GDM1 (cell line): ENCODE results near the gene GPATCH8.

Experiments used
- DNase-seq: peaks from one replicate; lab custom pipeline; 2025; lab: John Stamatoyannopoulos, UW

Gene GPATCH8

DNA sequence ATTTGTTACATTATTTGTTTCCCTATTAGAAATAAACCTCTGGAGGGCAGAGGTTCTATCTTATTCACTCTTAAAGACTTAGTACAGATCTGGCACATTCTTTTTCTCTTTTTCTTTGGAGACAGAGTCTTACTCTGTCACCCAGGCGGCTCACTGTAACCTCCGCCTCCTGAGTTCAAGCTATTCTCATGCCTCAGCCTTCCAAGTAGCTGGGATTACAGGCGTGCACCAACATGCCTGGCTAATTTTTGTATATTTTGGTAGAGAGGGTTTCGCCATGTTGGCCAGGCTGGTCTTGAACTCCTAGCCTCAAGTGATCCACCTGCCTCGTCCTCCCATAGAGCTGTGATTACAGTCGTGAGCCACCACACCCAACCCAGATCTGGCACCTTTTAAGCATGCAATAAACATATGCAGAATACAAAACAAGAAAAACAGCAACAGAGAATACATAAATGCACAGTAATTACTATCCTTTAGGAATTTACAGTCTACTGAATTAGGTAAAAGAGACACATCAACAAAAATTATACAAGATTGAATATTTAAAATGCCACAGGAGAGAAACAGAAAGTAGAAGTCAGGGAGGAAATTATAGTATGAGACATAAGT, 52.1 kb downstream of the GPATCH8 start:
- DNase-seq = no peak

DNA sequence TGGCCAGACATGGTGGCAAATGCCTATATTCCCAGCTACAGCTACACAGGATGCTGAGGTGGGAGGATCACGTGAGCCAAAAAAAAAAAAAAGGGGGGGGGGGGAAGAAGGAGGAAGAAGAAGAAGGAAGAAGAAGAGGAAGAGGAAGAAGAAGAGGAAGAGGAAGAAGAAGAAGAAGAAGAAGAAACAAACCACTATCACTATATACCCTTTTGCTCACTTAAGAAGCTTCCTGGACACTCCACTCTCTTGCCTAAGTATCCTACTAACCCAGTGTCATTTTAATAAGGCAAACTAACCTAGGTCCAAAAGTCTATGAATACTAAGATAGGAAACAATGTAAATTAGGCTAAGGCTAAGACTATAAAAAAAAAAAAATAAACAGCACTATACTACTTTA, 54.8 kb downstream of the GPATCH8 start:
- DNase-seq = no peak

DNA sequence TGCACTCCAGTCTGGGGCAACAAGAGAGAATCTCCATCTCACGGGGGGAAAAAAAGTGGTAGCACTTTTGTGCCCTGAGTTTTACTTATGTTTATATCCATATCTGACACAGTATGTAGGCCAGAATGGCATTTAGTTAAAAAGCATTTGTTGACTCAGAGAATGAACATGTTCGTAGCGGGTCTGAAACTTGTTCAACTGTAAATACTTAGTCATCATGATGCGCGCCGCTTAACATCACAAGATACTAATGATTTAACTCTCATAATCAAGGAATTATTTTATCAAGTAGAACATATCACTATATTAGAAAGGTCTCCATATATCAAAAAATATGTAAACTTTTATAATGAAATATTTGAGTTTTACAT, 58.5 kb downstream of the GPATCH8 start:
- no peak for DNase-seq

DNA sequence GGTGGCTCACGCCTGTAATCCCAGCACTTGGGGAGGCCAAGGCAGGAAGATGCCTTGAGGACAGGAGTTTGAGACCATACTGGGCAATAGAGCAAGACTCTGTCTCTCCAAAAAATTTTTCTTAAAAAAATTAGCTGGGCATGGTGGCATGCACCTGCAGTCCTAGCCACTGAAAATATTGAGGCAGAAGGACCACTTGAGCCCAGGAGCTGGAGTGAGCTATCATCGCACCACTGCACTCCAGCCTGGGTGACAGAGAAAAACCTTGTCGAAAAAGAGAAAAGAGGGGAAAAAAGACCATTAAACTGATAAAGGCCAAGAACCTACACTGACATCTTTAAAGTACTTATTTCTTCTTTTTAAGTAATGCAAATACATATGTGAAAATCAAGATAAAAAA, 60.4 kb downstream of the GPATCH8 start:
- no peak for DNase-seq

DNA sequence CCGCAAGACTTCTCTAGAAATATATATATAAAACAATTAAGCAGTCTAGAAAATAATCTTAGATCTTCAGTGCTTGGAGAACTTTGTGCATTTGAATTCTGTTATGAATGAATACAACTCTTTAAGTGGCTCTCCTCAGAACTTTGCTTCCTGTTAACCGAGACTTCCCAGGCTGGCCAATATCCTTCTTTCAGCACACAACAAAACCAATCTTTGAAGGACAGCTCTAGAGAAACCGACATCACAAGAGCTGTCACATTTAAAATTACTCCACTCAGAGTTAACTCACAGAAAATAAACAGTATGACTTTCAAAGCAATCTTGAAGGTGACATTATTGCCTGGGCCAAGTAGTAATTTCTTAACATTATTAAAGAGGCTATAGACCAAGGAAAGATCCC, 64.0 kb downstream of the GPATCH8 start:
- no peak for DNase-seq

DNA sequence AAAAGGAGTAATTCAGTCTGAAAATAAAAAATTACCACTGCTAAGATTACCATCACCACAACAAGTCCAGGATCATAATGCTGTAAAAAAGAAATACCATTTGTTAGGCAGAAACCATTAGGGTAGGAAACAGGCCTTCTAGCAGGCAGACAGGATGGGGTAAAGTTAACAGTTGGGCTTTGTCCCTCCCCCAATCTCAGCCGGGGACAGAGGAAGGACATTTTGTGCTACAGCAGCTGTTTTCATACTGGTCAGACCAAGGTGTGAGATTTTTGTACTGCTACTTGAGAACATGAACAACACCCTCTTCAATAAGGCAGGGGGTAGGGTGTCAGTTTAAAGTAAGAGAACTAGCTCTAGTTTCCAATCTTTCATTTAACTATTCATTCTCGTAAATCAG, 64.6 kb downstream of the GPATCH8 start:
- DNase-seq = no peak

DNA sequence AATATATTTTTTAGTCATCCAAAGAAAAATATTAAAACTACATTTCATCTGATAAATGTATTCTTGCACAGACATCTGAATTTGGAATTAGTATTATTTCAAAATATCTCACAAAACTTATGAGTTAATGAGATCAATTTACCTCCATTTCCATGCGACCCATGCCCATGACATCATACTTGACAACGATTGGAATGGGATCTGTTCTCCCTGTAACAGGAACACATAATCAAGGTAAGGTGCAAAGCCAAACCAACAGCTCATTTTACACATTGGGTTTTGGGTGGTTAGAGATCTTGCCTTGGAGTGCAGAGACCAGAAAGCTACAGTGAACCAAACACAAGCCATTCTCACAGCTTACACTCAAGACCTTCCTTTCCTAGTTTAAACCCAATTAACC, 66.9 kb downstream of the GPATCH8 start:
- no peak for DNase-seq

DNA sequence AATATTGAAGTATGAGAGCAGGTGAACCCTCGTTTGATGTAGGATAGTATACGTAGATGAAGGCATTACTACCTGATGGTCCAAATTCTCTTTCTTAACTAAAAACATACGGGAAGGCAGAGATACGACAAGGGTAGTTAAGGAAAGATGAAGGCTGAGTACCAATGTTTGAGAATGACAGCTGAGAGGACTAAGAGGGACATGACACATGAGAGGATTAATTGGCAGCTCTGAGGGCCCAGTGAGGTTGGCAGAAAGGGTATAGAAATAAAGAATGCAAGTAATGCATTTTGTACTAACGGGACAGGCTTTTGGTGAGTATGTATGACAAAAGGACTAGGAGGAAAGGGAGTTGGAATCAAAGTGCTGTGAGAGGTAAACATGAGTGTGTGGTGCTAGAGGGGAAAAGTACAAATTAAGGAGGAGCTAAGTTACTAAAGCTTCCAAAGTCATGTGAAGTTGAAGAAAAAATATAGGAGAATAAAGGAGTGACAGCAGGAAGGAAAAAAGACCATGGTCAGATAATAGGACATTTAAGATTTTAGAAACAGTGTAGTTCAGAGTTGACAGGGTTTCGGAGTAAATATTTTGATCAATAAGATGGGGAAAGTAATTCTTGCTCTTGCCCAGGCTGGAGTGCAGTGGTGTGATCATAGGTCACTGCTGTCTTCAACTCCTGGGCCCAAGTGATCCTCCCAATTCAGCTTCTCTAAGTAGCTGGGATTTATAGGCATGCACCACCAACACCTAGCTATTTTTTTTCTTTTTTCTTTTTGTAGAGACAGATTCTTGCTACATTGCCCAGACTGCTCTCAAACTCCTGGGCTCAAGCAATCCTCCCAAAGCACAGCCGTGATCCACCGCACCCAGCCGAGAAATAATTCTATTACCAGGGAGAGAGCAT, 70.7 kb downstream of the GPATCH8 start:
- DNase-seq = no peak

DNA sequence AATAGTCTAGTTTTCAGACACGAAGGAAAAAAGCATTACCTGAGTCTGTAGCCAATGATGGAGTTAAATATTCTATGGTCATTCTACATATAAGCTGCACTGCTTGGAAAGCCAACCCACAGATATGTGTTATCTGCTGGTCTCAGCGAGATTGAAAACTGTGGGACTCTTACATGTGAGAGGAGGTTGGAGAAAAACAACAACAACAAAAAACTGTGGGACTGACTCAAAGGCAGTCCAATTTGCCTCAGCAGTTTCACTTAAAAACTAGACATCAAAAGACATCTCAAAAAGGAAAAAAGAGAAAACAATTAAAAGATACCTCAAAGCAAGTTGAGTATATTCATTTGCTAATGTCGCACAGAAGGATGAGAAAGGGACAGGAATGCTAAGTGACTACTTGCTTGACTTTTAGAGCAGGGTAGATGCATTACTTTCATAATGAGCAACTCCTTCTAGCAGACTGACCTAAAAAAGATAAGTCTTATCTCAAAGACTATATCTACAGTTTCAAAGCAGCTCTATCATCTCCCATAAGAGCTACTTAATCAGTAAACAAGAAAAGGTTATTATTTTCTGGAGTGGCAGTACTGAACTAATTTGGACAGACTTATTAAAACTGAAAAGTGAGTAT, 78.3 kb downstream of the GPATCH8 start:
- no peak for DNase-seq

DNA sequence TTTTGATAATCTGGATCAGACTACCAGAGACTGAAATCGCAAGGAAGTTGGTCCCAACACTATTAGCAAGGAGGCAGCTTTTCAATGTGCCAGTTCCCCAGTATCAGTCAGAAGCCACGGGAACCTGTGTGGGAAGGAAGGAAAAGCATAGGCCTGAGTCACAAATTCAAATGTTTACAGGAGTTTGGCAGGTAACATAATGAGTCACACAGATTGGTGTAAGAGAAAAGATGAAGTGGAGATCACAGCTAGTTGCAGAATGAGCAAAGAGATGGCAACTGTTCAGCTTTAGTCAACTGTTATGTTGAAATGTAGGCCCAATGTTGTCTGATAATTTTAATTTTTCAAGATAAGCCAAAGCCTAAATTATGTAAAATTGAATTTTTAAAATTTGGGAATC, 85.7 kb downstream of the GPATCH8 start:
- no peak for DNase-seq

DNA sequence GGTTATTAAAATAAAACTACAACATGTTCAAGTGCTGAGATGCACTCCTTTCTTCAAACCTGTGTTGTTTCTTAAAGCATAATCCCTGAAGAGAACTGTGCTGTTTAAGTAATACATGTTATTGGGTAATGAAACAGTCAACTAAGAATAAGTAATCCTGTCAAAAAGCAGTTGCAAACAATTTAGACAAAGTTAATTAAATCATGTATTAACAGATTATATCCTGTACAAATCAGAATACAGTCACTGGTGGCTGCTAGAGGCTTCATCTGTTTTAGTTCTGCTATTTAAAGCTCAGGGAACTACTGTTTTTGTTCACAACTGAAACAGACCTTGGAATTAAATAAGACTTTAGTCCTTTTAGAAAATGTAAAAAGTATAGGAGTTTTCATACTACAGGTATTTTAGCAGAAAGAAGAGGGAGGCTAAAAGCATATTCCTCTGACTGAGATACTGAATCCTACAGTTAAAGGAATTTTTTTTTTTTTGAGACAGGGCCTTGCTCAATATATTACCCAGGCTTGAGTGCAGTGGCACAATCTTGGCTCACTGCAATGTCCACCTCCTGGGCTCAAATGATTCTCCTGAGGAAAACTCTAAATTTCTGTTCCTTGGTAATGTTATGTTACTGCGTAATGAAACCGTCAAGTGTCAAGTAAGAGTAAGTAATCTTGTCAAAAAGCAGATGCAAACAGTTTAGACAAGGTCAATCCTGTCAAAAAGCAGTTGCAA, 86.5 kb downstream of the GPATCH8 start:
- no peak for DNase-seq

DNA sequence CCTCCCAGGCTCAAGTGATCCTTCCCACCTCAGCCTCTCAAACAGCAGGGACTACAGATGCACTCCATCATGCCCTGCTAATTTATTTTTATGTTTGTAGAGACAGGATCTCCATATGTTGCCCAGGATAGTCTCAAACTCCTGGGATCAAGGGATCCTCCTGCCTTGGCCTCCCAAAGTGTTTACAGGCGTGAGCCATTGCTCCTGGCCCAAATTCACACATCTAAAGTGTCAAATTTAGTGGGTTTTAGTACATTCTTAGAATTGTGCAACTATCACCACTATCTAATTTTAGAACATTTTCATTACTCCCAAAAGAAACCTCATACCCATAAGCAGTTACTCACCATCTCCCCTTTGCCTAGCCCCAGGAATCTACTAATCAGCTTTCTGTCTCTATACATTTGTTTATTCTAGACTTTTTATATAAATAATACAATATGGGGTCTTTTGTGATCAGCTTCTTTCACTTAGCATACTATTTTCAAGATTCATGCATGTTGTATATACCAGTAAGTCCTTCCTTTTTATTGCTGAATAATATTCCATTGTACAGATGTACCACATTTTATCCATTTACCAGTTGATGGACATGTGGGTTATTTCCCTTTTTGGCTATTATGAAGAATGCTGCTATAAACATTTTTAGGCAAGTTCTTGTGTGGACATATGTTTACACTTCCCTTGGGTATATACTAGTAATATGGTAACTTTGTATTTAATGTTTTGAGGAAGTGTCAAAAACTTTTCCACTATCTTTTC, 88.6 kb downstream of the GPATCH8 start:
- DNase-seq = no peak

DNA sequence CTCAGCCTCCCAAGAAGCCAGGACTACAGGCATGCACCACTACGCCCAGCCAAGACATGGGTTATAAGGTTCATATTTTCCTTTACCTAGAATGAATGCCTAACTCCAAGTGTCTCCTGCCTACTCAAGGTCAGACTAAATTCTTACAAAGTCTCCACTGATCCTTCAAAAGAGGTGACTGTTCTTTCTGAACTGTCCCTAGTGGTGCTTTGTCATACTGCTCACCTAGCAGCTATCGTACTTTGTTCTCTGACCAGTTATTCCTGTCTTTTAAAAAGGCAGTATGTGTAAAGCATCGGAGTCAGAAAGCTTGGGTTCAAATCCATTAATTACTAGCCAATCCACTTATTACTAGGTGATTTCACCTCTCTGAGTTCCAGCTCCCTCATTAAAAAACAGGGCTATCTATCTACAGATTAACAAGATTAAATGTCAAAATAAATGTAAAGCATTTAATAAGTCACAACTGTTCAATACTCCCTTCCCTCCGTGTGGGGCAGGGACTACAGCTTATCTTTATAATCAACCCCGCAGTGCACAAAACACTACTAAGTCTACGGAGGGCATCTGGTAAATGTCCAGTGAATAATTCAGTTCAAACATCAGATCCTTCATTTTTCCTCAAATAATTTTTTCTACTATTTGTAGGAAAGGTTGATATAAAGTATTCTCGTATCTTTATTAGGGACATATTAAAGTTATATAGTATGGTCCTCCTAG, 93.7 kb downstream of the GPATCH8 start:
- no peak for DNase-seq

DNA sequence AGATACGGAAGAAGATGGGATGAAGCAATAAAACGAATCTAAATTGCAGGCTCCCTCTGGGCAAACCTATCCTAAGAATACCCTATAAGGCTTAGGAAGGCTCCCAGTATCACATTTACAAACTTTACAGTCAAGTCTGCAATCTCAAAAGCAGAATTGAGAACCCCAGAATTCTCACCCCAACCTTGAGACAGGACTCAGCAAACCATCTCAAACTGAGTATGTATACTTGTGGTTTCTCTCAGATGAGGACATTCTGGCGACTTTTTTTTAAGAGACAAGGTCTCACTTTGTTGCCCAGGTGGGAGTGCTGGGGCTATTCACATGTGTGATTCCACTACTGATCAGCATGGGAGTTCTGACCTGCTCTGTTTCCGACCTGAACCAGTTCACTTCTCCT, 94.4 kb downstream of the GPATCH8 start:
- no peak for DNase-seq

DNA sequence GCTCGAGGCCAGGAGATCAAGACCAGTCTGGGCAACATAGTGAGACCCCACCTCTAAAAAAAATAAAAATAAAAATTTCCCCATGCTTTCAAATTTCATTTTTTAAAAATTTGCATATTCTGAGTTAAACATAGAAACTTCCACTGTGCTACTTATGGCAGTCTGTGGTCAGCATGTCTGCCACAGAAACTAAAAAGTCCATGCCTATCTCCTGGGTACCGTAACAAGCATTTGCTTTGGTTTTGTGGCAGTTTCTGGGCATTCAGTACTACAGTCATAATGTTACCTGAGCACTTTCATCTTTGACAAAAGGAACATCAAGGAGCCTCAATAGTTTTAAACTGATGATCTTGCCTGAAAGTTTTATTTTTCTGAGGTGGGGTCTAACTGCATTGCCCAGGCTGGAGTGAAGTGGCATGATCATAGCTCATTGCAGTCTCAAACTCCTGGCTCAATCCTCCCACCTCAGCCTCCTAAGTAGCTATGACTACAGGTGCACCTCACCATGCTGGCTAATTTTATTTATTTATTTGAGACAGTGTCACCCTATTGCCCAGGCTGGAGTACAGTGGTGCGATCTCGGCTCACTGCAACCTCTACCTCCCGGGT, 100.5 kb downstream of the GPATCH8 start:
- DNase-seq = no peak

DNA sequence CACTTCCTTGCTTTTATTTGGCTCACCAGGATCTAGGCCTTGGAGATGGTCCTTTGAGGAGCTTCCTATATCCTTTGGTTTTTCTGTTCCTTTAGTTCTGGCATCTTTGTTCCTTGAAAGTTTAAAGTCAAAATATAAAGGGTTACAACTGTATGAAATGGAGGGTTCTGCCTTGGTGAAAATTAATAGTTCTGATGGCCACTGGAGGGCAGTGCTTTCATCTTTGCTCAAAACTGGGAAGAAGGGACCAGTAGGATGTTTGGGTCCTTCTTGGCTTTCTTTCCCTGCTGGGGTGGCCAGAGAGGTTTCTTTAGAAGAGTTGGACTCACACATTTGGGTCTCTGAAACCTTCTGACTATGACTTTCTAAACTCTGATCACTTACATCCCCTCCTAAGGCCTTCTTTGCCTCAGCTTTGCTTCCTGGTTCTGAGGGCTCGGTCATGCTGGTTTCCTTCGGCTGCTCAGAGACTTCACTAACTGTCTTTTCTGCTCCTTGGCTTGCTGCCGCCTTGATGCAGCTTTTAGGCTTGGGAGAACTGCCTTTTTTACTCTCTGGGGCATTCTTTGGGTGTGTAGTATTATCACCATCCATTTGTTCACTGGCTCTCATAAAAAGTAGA, 102.9 kb downstream of the GPATCH8 start:
- no peak for DNase-seq

DNA sequence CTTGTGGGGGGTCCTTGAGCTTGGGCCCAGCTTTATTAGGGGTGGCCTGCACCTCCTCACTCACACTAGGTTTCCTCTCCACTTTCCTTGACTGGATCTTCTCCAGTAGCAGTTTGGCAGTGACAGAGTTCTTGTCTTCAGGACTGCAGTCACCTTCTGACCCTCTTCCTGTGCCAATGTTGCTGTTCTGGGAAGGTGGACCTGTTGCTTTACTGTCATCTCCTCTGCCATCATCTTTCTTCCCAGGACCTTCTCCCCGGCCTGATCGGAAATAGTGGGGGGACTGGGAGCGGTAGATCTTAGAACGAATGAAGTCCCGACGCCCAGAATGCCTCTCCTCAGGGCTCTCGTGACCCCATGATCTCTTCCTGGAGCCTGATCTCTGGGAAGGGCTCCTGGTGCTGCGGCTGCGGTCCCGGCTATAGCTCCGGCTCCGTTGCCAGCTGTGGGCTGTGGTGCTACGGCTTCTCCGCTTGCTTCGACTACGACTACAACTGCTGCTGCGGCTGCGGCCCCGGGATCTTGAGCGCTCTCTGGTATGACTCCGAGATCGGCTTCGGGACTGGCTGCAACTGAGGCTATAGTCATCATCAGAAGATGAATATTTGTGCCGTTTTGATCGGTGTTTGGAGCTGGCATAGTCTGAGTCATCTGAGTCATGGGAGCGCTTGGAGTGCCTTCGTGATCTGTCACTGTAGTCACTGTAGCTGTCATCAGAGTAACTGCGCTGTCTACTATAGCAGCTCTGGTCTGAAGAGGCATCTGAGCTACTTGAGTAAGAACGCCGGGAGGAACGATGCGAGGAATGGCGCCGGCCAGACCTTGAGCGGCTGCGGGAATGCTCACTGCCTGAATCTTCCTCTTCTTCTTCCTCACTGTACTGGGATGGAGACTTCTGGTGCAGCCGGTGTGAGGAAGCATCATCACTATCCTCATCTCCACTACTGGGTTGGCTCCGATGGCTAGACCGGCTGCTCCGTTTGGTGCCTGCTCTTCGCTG, 104.2 kb downstream of the GPATCH8 start:
- DNase-seq = no peak

DNA sequence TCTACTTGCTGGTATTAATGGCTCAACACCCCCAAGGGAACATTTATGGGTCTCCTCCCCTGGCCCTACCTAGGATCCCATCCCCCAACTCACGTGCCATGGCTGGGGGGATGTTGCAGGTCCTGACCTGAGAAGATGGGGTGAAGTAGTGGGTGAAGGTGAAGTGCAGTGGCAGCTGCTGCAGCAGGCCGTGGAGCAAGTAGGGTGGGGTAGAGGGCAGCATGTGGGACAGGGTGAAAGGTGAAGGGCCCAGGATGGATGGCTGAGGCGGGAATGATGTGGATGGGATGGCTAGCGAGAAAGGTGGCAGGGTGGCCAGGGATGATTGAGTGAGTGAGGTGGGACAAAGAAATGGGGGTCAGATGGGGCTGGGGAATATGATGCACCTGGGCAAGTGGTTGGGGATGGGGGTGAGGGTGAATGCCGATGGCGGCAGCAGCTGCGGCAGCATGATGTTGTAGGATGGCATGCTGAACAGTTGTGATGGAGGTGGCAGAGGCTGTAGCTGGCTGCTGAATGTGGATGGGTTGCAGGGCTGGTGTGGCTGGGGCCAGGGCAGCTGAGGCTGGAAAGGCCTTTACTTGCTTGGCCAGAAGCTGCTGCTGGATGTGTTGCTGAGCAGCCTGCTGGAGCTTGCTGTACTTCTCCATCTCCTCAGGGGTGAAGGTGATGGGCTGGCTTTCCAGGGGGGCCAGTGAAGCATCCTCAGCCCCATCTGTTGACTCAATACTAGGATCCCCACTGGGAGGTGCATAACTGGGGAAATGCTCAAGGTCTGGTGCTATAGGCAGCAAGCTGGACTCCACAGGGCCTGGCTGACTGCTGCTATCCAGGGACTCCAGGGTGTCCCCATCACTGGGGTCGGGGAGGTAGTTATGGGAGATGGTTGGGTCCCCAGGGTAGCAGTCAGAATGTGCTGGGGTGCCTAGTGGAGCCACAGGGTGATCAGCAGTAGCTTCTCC, 105.4 kb downstream of the GPATCH8 start:
- DNase-seq = no peak
